Hepatocyte (in vitro differentiated cells): ENCODE results near the gene POU6F2.

Experiments
- CTCF ChIP-seq: fragments of 200-600 bp; sonication (generic); IDR thresholded peaks from 2 replicates; pipeline ENCODE4 v1.5.1; 2016; ENCODE audit warnings: antibody characterized with exemption, mild to moderate bottlenecking; ENCODE audit not compliant: poor library complexity
- EZH2 ChIP-seq: fragments of 200-600 bp; sonication (generic); IDR thresholded peaks from 2 replicates; pipeline ENCODE4 v1.6.1; 2016; ENCODE audit warnings: antibody characterized with exemption, mild to moderate bottlenecking, borderline replicate concordance
- EZH2phosphoT487 ChIP-seq: fragments of 200-600 bp; sonication (generic); IDR thresholded peaks from one replicate; pipeline ENCODE4 v1.6.1; 2018; ENCODE audit warnings: antibody characterized with exemption, mild to moderate bottlenecking, low read depth, moderate library complexity; ENCODE audit not compliant: unreplicated experiment, severe bottlenecking

- TF ChIP-seq CTCF (no peak), EZH2phosphoT487 (no peak), EZH2 (no peak)
Observed at GRCh38 chr7:39408906-39409305, 431.2 kb downstream of the POU6F2 start.
